ENCODE data around the gene RPL15.
"Not testable (repeated sequence)": the region's sequence is repeated elsewhere in the genome, so short reads cannot be mapped to it uniquely, and the experiment has no call there.

Gene RPL15

GRCh38 chr3:23880703-23881339 lies 36.1 kb upstream of the RPL15 start:
- Histone ChIP-seq H3K27me3 (ENCODE audit: low read length) (no peaks in the 10 kb centered on the region), H3K9ac (ENCODE audit: low read length) (no peak overlapping the region), H3K36me3 (ENCODE audit: low read length) (no peaks in the 10 kb centered on the region), H3K79me2 (ENCODE audit: insufficient read depth, low read length) (no peaks in the 10 kb centered on the region), H3K27ac (ENCODE audit: low read depth, low read length) (no peak overlapping the region), H4K20me1 (ENCODE audit: low read depth, low read length) (peaks cover 2% of the 10 kb centered on the region; the same call in 1 of the 2 replicates), H3K9me3 (ENCODE audit: insufficient read depth, low read length) (no peaks in the 10 kb centered on the region), H3K4me2 (ENCODE audit: low read depth, low read length, poor library complexity, severe bottlenecking) (no peak overlapping the region), H3K4me3 (ENCODE audit: insufficient read depth, low read length, poor library complexity, severe bottlenecking) (no peak overlapping the region), H3F3A (ENCODE audit: insufficient read depth) (no peaks in the 10 kb centered on the region), H2AFZ (ENCODE audit: low read depth, low read length, severe bottlenecking) (no peak overlapping the region), H3K9me2 (replicated peaks; ENCODE audit: insufficient read depth, low read length) (no peaks in the 10 kb centered on the region)
- TF ChIP-seq EZH2phosphoT487 (conservative IDR thresholded peaks at IDR 0.05; ENCODE audit: low read length) (no peak), CTCF (IDR thresholded peaks at IDR 0.05; ENCODE audit: insufficient read depth, low read length, poor library complexity, severe bottlenecking) (no peak)

- not testable (repeated sequence) for H3K27ac ChIP-seq (ENCODE audit: low read depth, low read length); H2AFZ ChIP-seq (ENCODE audit: low read depth, low read length, severe bottlenecking); H4K20me1 ChIP-seq (ENCODE audit: low read depth, low read length); H3K4me3 ChIP-seq (ENCODE audit: insufficient read depth, low read length, poor library complexity, severe bottlenecking); H3K9ac ChIP-seq (ENCODE audit: low read length); H3K36me3 ChIP-seq (ENCODE audit: low read length); H3K79me2 ChIP-seq (ENCODE audit: insufficient read depth, low read length); H3K9me2 ChIP-seq (replicated peaks; ENCODE audit: insufficient read depth, low read length); H3K9me3 ChIP-seq (ENCODE audit: insufficient read depth, low read length); H3F3A ChIP-seq (ENCODE audit: insufficient read depth); H3K4me2 ChIP-seq (ENCODE audit: low read depth, low read length, poor library complexity, severe bottlenecking); H3K27me3 ChIP-seq (ENCODE audit: low read length)
Measured at GRCh38 chr3:23881993-23882392, 34.9 kb upstream of the RPL15 start.

GRCh38 chr3:23882487-23882918 lies 34.4 kb upstream of the RPL15 start:
- H3K27me3 ChIP-seq (ENCODE audit: low read length): no peaks in the 10 kb centered on the region
- TF ChIP-seq EZH2phosphoT487 (conservative IDR thresholded peaks at IDR 0.05; ENCODE audit: low read length) (no peak), CTCF (IDR thresholded peaks at IDR 0.05; ENCODE audit: insufficient read depth, low read length, poor library complexity, severe bottlenecking) (no peak)
- H2AFZ ChIP-seq (ENCODE audit: low read depth, low read length, severe bottlenecking): no peak overlapping the region
- no peak overlapping the region for H3K27ac ChIP-seq (ENCODE audit: low read depth, low read length)
- no peaks in the 10 kb centered on the region for H3K9me2 ChIP-seq (replicated peaks; ENCODE audit: insufficient read depth, low read length)
- H3K9me3 ChIP-seq (ENCODE audit: insufficient read depth, low read length): no peaks in the 10 kb centered on the region
- no peaks in the 10 kb centered on the region for H3K79me2 ChIP-seq (ENCODE audit: insufficient read depth, low read length)
- peaks cover 2% of the 10 kb centered on the region; the same call in 1 of the 2 replicates for H4K20me1 ChIP-seq (ENCODE audit: low read depth, low read length)
- no peak overlapping the region for H3K4me2 ChIP-seq (ENCODE audit: low read depth, low read length, poor library complexity, severe bottlenecking)
- H3K9ac ChIP-seq (ENCODE audit: low read length): no peak overlapping the region
- H3F3A ChIP-seq (ENCODE audit: insufficient read depth): no peaks in the 10 kb centered on the region
- H3K36me3 ChIP-seq (ENCODE audit: low read length): no peaks in the 10 kb centered on the region
- H3K4me3 ChIP-seq (ENCODE audit: insufficient read depth, low read length, poor library complexity, severe bottlenecking): no peak overlapping the region

- no peaks in the 10 kb centered on the region for H3K27me3 ChIP-seq (ENCODE audit: low read length)
- no peak overlapping the region for H2AFZ ChIP-seq (ENCODE audit: low read depth, low read length, severe bottlenecking)
- no peaks in the 10 kb centered on the region for H3K9me3 ChIP-seq (ENCODE audit: insufficient read depth, low read length)
- H3K4me3 ChIP-seq (ENCODE audit: insufficient read depth, low read length, poor library complexity, severe bottlenecking): no peak overlapping the region
- peaks cover 2% of the 10 kb centered on the region; the same call in 1 of the 2 replicates for H4K20me1 ChIP-seq (ENCODE audit: low read depth, low read length)
- no peaks in the 10 kb centered on the region for H3K36me3 ChIP-seq (ENCODE audit: low read length)
- H3K4me2 ChIP-seq (ENCODE audit: low read depth, low read length, poor library complexity, severe bottlenecking): no peak overlapping the region
- no peaks in the 10 kb centered on the region for H3K9me2 ChIP-seq (replicated peaks; ENCODE audit: insufficient read depth, low read length)
- H3F3A ChIP-seq (ENCODE audit: insufficient read depth): no peaks in the 10 kb centered on the region
- TF ChIP-seq EZH2phosphoT487 (conservative IDR thresholded peaks at IDR 0.05; ENCODE audit: low read length): no peak
- no peak for TF ChIP-seq CTCF (IDR thresholded peaks at IDR 0.05; ENCODE audit: insufficient read depth, low read length, poor library complexity, severe bottlenecking)
- no peak overlapping the region for H3K9ac ChIP-seq (ENCODE audit: low read length)
- no peaks in the 10 kb centered on the region for H3K79me2 ChIP-seq (ENCODE audit: insufficient read depth, low read length)
- no peak overlapping the region for H3K27ac ChIP-seq (ENCODE audit: low read depth, low read length)
Measured at GRCh38 chr3:23884481-23884880, 32.5 kb upstream of the RPL15 start.

All from SU-DHL-6 (cell line).